T follicular helper cell (primary cell): ENCODE measurements around the gene SEMA6A.

Source experiments
- DNase-seq: peaks from one replicate; pipeline ENCODE4 v3.0.0-alpha.2; 2020; ENCODE audit warnings: low read depth

The SEMA6A gene

GRCh38 chr5:116577064-116577788 lies 2.6 kb upstream of the SEMA6A start:
- no peak for DNase-seq

- no peak for DNase-seq
Observed at GRCh38 chr5:116576053-116576713, 1.6 kb upstream of the SEMA6A start.

- no peak for DNase-seq
Observed at GRCh38 chr5:116575326-116576052, 866 bp upstream of the SEMA6A start.

DNA sequence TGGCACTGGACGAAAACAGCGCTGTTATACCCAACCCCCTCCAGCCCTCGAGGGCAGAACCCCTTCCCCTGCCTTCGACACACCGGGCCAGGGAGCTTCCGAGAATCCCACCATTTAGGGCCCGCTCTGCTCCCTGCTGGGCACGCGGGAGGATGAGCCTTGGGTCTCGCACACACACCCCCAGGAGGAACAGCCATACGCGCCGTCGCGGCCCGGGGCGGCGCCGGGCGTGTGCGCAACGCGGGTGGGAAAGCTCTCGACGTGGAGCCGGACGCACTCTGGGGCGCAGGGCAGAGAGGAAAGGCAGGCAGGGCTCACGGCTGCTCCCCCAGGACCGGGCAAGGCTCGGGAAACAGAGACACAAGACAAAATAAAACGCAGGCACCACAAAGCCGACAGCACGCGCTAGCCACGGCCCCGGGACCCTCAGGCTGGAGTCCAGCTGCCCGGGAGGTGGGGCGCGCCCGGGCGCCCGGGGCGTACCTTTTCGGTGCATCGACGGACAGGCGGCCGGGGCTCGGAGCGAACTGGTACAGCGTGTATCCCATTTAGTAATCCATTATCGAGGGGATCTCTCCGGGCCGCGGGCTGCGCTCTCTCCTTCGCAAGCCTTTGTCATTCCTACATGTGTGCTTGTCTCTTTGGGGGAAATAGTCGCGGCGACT lies 789 bp downstream of the SEMA6A start:
- no peak for DNase-seq

GRCh38 chr5:116573279-116573701 lies 1.3 kb downstream of the SEMA6A start:
- DNase-seq: no peak

GRCh38 chr5:116572350-116573278 lies 2.0 kb downstream of the SEMA6A start:
- DNase-seq: no peak

- DNase-seq: no peak
Observed at GRCh38 chr5:116571568-116572349, 2.9 kb downstream of the SEMA6A start.

- DNase-seq: no peak
Observed at GRCh38 chr5:116569999-116570398, 4.6 kb downstream of the SEMA6A start.

DNA sequence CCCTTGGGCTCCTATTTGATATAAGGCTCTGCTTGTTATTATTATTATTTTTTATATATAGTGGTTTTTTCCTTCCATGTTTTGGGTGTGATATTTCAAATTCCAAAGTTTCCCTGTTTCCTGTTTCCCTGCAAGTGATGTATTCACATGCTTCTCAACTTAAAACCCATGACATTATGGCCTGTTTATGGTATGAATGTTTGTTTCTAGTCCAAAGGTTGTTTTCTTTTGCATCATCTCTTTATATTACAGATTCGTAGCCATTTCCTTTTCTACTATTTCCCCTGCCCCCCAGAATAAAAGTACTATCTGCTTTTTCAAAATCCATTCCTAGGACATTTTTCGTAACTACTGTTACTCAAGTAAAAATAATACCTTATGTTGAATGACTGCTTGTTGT lies 7.5 kb downstream of the SEMA6A start:
- no peak for DNase-seq

GRCh38 chr5:116566251-116566650 lies 8.4 kb downstream of the SEMA6A start:
- DNase-seq: no peak

DNA sequence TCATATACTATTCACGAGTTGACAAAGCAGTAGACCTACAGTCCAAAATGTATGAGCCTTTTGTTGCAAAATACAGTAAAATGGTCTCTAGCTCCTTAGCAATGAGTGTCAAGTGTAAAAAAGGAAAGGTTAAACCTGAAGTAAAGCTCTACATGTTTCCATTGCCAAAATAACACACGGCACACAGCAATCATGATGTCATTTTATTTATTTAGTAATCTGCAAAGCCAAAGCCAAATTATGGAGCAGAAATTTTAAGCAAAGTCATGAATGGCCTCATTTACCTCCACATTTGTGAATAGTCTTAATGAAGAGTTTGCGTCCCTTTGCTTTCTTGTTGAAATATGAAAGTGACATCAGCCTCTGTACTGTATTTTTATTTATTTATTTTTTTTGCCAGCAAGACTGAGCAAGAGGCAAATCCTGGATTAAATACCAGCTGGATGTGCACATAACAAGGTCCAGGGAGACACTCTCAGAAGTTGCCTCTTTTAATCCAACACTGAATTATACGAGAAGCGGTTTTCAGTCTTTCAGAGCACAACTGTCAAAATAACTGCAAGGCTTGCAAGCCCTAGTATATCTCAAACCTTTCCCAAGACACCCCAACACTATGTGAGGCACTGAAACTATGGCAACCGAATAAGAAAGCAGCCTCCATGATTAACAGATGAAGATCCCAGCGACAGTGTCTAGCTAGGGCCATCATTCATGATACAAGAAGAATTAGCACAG lies 9.7 kb downstream of the SEMA6A start:
- DNase-seq: no peak

GRCh38 chr5:116564312-116564711 lies 10.3 kb downstream of the SEMA6A start:
- no peak for DNase-seq

GRCh38 chr5:116563736-116564308 lies 10.8 kb downstream of the SEMA6A start:
- DNase-seq: no peak

GRCh38 chr5:116562669-116563068 lies 12.0 kb downstream of the SEMA6A start:
- DNase-seq: no peak

DNA sequence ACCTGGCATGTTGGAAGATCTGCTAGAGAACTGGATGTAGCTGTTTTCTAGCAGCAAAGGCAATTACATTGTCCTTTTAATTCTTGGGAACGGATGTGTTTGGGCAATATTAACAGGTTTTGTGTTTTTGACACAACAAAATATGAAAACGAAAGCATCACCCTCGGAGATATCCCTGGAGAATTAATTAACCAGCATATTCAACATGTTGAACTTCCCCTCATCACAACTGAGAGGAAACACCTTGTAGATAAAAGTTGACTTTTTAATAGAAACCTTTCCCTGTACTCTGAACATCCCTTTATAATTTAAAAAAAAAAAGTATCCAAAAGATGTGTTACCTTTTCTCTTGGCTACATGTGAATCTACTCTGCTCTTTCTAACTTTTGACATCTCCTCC lies 13.0 kb downstream of the SEMA6A start:
- no peak for DNase-seq

DNA sequence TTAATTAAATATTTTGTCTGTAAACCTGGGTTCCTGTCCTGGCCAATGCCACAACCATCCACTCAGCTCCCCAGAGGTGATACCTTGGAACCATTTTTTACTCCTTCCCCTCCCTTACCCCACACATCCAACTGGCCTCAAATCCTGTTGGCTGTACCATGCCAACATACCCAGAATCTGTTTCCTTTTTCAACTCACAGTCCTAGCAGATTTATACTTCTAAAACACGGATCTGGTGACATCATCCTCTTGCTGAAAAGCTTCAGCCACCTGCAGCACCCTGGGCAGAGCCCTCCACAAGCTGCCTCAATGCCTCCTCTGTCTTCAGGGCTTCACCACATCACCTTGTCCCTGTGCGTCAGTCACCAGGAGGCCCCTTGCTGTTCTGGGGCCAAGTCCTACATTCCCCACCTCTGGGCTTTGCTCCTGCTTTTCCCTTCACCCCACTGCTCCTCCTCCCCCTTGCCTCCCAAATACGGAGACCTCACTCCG lies 14.9 kb downstream of the SEMA6A start:
- DNase-seq: no peak

- DNase-seq: no peak
Observed at GRCh38 chr5:116559239-116559638, 15.4 kb downstream of the SEMA6A start.

GRCh38 chr5:116557669-116558271 lies 16.9 kb downstream of the SEMA6A start:
- DNase-seq: no peak

- no peak for DNase-seq
Observed at GRCh38 chr5:116554764-116555163, 19.9 kb downstream of the SEMA6A start.
